GM19035 (cell line): ENCODE results near the gene NDUFS8.
"Not testable (repeated sequence)": the region's sequence is repeated elsewhere in the genome, so short reads cannot be mapped to it uniquely, and the experiment has no call there.

Experiments
- ATAC-seq: cut with Tn5 transposase; IDR thresholded peaks from one replicate; pipeline ENCODE4 v1.9.1; 2021; ENCODE audit not compliant: unreplicated experiment

Gene NDUFS8

DNA sequence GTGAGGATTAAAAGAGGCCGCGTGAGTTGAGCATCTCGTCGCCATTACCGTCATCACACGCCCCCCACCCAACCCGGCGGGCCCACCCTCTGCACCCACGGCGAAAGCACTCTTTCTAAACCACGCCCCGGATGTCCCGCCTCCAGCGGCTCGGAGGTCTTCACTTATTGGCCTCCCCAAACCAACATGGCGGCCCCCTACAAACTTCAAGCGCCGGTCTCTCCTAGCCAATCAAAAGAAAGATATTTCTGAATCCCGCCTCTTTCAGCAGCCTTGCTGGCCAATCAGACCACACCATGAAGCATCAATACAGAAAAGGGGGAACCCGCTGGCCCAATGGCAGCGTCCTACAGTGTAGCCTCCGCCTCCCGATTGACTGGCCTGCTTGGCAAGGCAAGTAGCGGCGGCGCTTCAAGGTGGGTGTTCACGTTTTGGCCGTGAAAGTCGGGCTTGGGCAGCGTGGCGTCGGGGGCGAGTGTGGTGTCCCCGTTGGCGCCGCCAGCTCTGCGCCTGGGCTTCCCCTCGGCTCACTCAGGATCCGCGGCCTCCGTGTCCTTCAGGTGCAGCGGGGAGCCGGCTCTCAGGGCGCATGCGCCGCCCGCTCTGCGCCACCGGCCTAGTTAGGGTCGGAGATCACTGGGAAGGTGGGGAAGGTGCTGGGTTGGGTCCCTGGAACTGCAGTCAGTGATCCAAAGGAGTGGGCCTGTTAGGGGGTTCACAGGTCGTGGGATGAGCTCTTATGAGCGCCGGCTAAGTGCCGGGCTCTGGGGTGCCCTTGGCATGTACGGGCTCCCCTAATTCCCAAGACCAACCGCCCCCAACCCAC lies at the start of gene NDUFS8:
Gene NDUFS8, plus strand, starts transcription at position 364 of the 826 bp plus-strand sequence. CDS start 1,471 bp downstream, outside the sequence.
- ATAC-seq = peak; percentile 91

DNA sequence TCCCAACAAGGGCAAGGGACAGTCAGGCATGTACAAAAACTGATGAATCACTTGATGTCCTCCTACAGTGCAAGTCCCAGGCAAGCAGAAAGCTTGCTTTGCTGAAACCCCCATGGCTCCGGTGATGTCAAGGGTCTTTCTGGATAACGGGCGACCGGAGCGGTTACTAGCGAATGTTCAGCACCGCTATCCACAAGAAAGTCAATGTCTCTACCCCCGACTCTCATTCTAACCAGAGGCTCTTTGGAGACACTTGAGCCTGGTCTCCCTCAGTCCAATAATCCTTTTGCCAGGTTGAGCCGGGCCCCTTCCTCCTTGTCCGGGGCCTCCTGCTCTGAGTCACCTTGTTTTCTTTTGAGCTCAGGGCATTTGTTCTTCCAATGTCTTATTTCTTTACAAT lies 49.3 kb upstream of the NDUFS8 start:
- ATAC-seq = not testable (repeated sequence)

DNA sequence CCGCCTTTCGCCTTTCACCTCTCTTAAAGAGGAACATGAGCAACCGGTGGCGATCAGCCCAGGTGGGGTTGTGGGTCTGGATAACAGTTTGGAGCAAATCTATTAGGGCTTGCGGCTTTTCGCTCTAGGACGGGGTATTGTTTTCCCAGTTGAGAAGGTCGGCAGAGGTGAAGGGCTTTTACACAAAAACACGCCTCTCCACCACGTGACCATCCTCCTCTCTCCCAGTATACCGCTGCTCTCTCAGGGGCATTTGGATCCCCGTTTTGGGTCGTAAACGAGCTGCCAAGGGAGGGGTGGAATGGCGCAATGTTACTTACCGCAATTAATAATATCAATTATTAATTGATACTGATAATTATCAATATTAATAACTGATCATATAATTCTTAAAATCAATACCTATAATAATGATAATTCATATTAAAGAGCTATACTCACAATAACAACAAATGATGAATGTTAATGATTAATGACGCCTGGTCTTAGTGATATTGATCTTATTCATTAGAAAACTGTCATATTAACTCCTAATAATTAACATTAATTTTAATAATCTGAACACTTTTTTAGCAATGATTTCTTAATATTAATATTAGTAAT lies 48.1 kb upstream of the NDUFS8 start:
- ATAC-seq = not testable (repeated sequence)

DNA sequence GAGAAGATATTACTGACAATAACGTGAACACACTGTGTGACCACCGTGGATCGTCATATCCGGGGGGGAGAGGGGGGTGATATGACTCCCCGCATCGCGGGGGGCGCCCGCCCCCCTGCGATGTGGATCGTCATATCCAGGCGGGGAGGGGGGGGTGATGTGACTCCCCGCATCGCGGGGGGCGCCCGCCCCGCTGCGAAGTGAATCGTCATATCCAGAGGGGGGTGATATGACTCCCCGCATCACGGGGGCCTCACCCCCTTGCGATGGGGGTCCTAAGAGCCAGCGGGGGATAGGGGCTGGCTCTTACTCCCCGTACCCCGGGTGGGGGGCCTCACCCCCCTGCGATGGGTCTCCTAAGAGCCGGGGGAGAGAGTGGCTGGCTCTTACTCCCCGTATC lies 46.5 kb upstream of the NDUFS8 start:
- no peak for ATAC-seq

DNA sequence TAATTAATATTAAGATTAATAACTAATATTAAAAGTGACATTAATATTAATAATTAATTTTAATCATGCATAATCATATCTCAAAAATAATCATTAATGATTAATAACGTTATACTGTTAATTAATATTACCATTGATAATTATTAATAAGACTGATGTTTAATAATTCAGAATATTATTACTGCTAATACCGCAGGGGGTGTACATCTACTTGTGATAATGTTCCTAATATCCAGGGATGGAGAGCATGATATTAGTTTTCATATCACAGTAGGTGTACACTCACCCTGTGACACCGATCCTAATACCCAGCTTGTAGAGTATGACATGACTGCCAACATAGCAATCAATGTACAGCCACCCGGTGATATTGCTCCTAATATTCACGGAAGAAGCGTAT lies 45.2 kb upstream of the NDUFS8 start:
- ATAC-seq = not testable (repeated sequence)

DNA sequence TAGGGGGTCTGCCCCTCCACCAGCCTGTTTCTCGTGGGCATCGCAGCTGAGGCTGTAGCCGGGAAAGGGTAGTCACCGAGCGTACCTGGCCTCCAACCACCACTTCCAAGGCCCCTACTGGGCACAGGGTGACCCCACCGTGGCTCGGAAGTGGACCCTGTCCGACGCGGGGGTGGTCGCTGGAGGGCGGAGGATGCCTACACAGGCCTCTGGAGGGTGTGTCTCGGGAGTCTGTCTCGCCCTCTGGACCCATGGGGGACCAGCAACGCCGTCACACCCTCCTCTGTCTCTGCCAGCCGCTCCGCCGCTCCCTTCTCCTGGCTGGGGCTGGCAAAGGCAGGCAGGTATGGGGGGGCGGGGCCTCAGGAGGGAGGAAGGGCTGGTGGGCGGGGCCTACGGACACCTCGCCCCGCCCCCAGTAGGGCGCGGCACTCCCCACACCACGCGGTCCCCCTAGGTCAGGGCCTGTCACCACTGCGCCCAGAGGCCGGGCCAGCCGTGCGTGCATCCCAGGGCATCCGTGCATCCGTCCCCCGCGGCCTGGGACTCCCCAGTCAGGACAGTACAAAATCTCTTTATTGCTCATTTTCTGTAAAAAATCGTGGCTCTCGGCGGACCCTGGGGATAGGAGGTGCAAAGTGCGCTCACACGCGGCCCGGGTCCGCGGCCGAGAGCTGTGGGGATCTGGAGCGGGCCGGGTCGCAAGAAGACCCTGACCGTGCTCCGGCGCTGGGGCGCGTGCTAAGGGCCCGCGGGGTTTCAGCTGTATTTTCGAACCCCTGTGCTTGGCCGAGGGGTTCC lies 39.7 kb upstream of the NDUFS8 start:
- ATAC-seq = not testable (repeated sequence)

DNA sequence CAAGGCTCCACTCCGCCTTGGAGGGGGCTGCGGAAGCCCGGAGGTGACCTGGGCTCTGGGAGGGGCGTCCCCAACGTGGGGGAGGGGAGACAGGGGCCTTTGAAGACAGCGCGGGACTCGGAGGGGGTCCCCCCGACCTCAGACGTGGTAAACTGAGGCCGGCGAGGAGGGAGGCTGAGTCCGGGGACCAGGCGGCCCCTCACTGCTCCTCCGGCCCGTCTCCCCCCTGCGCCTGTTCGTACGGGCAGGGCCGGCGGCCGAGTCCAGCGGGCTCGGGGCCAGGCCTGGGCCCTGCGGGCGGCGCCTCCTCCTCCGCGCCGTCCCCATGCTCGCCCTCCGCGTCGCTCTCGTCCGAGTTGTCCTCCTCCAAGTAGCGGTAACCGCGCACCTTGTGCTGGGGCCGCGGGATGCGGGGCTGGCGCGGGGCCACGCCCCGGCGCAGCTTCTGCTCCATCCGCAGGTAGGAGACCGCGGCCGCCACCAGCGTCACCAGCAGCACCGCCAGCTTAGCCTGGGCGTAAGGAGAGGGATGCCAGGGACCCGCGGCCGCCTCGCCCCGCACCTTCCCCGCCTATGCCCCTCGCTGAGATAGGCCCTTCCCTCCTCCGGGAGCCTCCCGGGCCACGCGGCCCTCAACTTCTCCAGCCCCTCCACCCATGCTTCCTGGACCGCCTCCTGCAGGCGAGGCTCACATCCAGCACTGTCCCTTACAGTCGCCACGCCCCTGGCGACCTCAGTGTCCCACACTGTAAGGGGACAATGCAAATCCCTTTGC lies 38.9 kb upstream of the NDUFS8 start:
- not testable (repeated sequence) for ATAC-seq

DNA sequence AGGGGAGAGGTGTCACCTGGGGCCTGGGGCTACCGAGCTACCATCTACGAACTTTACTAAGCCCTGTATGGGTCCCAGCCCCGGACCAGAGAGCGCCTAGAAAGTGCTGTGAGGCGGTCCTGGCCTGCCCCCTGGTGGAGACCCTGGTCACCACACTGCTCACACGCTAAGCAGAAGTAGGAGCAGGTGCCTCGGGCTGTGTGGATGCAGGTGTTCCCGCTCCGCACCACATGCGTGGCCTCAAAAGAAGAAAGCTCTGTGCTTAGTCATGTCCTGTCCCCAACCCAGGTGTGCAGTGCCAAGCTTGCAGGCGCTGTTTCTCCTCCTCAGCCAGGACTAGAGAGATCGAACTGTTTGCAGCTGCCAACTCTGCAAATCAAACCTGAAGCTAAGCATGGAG lies 36.7 kb upstream of the NDUFS8 start:
- ATAC-seq = not testable (repeated sequence)

DNA sequence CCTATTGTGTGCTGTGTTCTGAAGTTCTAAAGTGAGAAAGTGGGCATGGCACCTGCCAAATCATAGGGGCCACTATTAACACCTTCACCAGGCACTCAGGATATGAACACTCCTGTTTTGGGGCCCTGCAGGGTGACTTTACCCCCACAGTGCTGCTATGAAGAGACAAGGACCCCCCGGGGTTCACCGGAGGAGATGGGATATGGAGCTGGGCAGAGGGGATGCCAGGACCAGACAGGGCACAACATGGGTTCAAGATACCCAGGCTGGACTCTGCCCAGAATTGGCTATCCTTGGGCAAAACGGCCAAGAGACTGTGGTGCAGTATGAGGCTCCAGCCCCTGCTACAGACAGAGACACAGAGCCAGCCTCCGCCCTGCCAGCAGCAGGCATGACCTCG lies 36.1 kb upstream of the NDUFS8 start:
- not testable (repeated sequence) for ATAC-seq

DNA sequence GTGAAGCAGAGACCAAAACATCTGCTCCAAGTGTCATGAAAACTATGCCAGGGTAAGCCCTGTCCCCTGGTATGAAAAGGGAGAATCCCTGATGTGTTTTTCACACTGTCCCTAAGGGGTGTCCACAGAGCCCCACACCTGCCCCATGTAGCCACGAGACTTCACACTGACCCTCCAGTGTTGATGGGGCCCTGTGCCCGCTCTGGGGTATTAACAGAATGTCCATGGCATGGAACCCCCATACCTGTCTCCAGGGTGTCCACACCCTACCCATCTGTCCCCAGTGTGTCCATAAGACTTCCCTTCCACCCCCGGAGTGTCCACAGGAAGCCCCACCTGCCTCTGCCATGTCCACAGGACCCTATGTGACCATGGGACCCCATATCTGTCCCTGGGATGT lies 35.4 kb upstream of the NDUFS8 start:
- not testable (repeated sequence) for ATAC-seq

DNA sequence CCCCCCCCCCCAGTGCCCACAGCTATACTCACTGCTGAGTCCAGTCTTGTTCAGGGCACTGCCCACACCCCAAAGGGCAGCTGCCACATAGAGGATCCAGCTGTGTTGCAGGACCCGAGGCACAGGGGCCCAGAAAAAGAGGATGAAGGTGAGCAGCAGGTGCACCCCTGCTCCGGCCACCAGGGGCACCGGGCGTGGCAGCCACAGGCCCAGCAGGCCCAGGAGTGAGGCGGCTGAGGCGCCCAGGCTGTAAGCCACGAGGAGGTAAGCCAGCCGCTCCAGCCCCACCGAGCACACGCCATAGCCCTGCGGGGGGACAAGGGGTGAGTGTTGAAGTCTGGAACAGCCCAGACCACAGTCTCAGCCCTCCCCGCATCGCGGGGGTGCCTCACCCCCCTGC lies 34.9 kb upstream of the NDUFS8 start:
- not testable (repeated sequence) for ATAC-seq

DNA sequence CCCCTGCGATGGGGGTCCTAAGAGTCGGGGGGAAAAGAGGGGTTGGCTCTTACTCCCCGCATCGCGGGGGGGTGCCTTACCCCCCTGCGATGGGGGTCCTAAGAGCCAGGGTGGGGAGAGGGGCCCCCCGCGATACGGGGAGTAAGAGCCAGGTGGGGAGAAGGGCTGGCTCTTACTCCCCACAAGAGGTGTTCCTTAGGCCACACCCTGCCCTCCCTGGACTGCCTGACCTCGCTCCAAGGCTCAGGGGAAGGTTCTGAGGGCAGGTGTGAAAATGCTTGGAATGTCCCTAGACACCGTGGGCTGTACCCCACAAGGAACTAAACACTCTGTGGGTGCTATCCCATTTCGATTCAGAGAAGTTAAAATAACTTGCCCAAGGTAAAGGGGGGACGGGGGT lies 34.4 kb upstream of the NDUFS8 start:
- ATAC-seq = no peak

DNA sequence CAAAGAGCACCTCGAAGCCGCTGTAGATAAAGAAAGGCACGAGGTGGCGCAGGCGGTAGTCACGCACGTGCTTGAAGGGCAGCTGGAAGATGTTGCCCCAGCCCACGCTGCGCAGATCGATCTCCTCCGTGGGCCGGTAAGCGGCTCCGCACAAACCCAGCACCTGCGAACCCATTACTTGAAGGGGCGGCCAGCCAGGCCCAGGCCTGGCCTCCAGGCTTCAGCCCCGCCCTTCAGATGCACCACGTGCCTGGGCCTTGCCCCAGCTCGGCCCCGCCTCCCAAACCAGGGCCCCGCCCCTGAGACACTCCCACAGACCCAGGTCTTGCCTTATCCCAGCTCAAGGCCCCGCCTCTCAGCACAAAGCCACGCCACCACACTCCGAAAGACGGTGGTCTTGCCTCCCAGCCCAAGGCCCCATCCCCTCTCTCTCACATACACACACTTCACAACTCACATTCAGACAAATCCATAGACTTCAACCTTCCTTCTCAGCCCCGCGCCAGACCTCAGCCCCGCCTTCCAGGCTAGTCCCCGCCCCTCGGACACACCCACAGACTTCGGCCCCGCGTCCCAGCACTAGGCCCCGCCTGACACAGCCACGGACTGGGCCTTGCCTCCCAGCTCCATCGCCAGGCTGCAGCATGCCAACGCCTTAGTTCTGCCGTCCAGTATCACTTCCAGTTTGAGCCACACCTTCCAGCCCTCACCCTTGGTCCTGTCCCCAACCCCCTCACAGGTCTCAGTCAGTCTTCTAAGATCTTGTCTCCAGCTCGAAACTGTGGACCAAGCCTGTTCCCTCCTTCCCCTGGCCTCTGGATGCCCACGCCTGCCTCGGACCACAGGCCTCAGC lies 33.6 kb upstream of the NDUFS8 start:
- ATAC-seq = no peak

DNA sequence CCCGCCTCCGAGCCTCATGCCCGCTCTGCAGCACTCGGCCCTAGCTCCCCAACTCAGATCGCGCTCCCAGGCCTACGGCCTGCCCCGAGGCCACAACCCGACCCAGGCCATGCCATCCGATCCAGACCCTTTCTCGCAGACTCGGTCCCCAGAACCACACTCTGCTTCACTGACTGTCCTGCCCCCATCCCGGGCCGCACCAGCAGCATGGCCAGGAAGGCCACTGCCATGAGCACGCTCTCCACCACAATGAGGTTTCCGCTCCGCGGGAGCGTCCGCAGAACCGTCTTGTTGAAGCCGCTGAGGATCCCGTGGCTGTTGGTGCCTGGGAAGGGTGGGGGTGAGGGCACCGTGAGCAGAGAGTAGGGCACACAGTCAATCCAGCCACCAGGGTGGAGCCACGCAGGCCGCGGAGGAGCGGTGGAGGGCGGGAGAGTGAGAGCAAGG lies 33.0 kb upstream of the NDUFS8 start:
- no peak for ATAC-seq

DNA sequence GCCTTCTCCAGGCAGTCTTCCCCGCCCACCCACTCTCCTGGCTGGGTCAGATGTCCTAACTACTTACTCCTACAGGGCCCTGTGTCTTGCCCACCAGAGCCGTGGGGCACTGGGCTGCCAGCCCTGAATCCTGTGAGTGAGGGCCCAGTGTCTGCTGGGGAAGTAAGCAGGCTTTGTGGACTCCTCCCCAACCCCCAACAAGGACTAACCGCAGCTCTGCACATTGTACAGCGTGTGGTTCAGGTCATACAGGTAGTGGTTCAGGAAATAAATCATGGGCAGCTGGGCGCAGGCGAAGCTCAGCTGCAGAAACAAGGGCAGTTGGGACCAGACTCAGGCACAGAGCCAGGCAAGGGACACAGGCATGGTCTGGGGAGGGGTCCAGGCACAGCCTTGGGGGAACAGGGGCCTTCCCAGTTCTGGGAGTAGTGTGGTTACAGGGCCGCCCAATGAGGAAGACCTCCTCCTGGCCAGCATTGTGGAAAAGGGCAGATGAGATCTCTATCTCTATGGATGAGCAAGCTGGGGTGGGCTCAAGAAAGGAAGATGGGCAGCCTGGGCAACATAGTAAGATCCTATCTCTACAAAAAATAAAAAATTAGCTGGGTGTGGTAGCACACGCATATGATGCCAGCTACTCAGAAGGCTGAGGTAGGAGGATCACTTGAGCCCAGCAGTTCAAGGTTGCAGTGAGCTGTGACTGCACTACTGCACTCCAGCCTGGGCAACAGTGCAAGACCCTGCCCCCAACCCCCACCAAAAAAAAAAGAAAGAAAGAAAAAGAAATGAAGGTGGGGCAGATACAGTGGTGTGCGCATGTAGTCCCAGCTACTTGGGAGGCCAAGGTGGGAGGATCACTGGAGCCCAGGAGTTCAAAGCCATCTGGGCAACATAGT lies 32.1 kb upstream of the NDUFS8 start:
- no peak for ATAC-seq

DNA sequence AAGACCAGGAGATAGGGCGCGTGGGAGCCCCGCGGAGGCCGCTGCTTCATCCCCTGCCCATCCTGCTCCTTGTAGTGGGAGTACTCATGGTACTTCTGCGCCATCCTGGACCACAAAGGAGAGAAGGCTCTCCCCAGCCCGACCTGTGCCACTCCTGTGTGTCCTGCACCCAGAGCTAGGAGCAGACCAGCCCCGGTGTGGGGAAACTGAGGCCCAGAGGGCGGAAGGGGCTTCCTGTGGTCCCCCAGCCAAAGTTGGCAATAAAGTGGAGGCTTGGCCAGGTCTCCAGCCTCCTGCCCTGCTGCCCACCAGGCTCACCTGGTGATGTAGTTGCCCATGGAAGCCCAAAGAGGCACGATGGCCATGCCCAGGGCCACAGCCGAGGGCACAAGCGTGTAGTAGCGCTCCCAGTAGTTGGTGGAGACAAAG lies 31.3 kb upstream of the NDUFS8 start:
- ATAC-seq = no peak

DNA sequence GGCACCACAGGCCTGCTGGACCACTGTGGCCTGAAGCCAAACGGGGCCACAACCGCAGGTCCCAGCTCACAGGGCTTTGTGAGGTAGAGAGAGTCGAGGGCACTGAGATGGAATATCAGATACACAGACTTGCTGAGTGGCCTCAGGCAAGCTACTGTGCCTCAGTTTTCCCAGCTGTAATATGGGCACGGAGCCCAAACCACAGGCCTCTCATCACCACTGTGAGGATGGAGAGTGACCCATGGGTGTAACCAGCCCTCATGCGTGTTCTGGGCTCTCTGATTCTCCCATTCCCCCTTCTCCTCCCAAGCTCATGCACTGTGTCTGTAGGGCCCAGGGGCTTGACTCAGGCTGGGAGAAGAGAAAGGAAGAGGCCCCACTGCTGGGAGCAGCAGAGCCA lies 30.8 kb upstream of the NDUFS8 start:
- ATAC-seq = no peak

DNA sequence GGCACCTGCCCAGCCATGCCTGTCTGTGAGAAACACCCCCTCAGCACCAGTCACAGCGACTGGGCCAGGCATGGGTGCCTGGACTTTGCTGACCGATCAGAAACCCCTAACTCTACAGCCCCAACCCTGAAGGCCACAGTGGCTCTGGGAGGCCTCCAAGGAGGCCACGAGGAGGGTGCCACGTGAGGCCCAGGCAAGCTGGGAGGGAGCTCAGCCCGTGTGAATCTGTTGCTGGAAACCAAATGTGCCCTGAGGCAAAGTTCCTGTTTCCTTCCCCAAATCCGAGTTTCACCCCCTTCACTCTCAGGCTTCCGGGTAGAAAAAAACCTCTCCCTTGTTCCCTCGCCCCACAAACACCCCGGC lies 27.9 kb upstream of the NDUFS8 start:
- peak; percentile 11 for ATAC-seq
